Skeletal muscle tissue (tissue), 4 donors: ENCODE data around the gene PLOD1. TPM values are rescaled to one million over a fixed set of nuclear protein-coding genes. Genes with fewer than 3 reads are reported as not detected.
A peak's percentile ranks its signal among the peaks of the same experiment; 100 is the strongest.
"Not testable (repeated sequence)": the region's sequence is repeated elsewhere in the genome, so short reads cannot be mapped to it uniquely, and the experiment has no call there.

Source experiments
- H3K27ac ChIP-seq: one replicate; pipeline ENCODE4 v1.7.0; 2013; ENCODE audit warnings: mild to moderate bottlenecking, low read depth, low read length, inconsistent platforms
- H3K27me3 ChIP-seq, 3 donors: one replicate each; pipeline ENCODE4 v1.7.0; 2013; ENCODE audit warnings: low read length in 3 of 3; ENCODE audit not compliant: control insufficient read depth in 3 of 3, insufficient read depth in 3 of 3
- H3K36me3 ChIP-seq, 3 donors: one replicate each; pipeline ENCODE4 v1.7.0; 2013; ENCODE audit warnings: low read length in 3 of 3; ENCODE audit not compliant: control insufficient read depth in 3 of 3, insufficient read depth in 3 of 3
- H3K4me1 ChIP-seq, 3 donors: one replicate each; pipeline ENCODE4 v1.7.0; 2013; ENCODE audit warnings: low read length in 3 of 3, mild to moderate bottlenecking in 3 of 3; ENCODE audit not compliant: control insufficient read depth in 3 of 3, insufficient read depth in 3 of 3
- H3K4me3 ChIP-seq, 3 donors: one replicate each; pipeline ENCODE4 v1.7.0; 2013; ENCODE audit warnings: low read length in 3 of 3
- H3K9ac ChIP-seq, 3 donors: one replicate each; pipeline ENCODE4 v1.7.0; 2013; ENCODE audit warnings: low read length in 3 of 3, mild to moderate bottlenecking in 3 of 3, moderate library complexity in 2 of 3, low read depth in 1 of 3
- H3K9me3 ChIP-seq, 3 donors: one replicate each; pipeline ENCODE4 v1.7.0; 2013; ENCODE audit warnings: low read length in 3 of 3; ENCODE audit not compliant: control insufficient read depth in 3 of 3
- total RNA-seq: library from RNA; depleted of rRNA; stranded (reverse); fragments of >200 nt; gene quantifications from one replicate; pipeline ENCODE4 v1.2.3, GENCODE V29; 2014
- donor health status: Osteomylitis.

PLOD1 gene
- total RNA-seq, 1 donor from 2014 or later: 97.6 TPM

- Histone ChIP-seq H3K27ac (no peak overlapping the region), H3K36me3 (no peaks in the 10 kb centered on the region), H3K9ac (no peak overlapping the region), H3K4me3 (no peak overlapping the region), H3K9me3 (no peaks in the 10 kb centered on the region), H3K4me1 (peaks cover 0 to 5% (median 0%) of the 10 kb centered on the region in 3 donors), H3K27me3 (peaks cover 19 to 28% (median 23%) of the 10 kb centered on the region in 3 donors)
These were observed 36.3 kb upstream of the PLOD1 start for GRCh38 chr1:11898086-11898785.

GRCh38 chr1:11898831-11899467 is 35.6 kb upstream of the PLOD1 start:
- Histone ChIP-seq H3K36me3 (no peaks in the 10 kb centered on the region), H3K27me3 (peaks cover 19 to 28% (median 23%) of the 10 kb centered on the region in 3 donors), H3K9me3 (no peaks in the 10 kb centered on the region), H3K27ac (no peak overlapping the region), H3K4me3 (no peak overlapping the region), H3K4me1 (peaks cover 0 to 1% (median 0%) of the 10 kb centered on the region in 3 donors), H3K9ac (no peak overlapping the region)

DNA sequence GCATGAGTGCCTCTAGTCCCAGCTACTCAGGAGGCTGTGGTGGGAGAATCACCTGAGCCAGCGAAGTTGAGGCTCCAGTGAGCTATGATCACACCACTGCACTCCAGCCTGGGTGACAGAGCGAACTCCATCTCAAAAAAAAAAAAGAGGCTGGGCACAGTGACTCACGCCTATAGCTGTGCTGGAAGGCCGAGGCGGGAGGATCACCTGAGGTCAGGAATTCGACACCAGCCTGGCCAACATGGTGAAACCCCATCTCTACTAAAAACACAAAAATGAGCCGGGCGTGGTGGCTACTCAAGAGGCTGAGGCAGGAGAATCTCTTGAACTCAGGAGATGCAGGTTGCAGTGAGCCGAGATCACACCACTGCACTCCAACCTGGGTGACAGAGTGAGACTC is 33.1 kb upstream of the PLOD1 start:
- H3K4me3 ChIP-seq, H3K27ac ChIP-seq, H3K36me3 ChIP-seq, H3K4me1 ChIP-seq, H3K9me3 ChIP-seq: not testable (repeated sequence)
- H3K27me3 ChIP-seq: peaks cover 16 to 22% (median 19%) of the 10 kb centered on the region in 3 donors
- peak overlapping the region in 1 of 3 donors; percentile 25 for H3K9ac ChIP-seq

- H3K36me3 ChIP-seq: no peaks in the 10 kb centered on the region
- H3K9me3 ChIP-seq: no peaks in the 10 kb centered on the region
- H3K27ac ChIP-seq: no peak overlapping the region
- H3K9ac ChIP-seq: no peak overlapping the region
- no peak overlapping the region for H3K4me3 ChIP-seq
- peaks cover 10 to 13% (median 11%) of the 10 kb centered on the region in 3 donors for H3K27me3 ChIP-seq
- no peaks in the 10 kb centered on the region for H3K4me1 ChIP-seq
These were observed 31.3 kb upstream of the PLOD1 start for GRCh38 chr1:11903210-11903609.

DNA sequence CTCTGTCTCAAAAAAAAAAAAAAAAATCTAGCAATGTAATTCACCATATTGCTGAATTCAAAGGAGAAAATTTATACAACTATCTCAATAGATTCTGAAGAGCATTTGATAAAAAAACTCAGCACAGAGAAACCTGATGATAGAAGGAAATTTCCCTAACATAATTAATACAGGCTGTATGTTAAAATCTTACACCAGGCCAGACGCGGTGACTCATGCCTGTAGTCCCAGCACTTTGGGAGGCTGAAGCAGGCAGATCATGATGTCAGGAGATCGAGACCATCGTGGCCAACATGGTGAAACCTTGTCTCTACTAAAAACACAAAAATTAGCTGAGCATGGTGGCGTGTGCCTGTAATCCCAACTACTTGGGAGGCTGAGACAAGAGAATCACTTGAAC is 30.4 kb upstream of the PLOD1 start:
- not testable (repeated sequence) for H3K9me3 ChIP-seq, H3K4me1 ChIP-seq, H3K4me3 ChIP-seq, H3K27ac ChIP-seq, H3K36me3 ChIP-seq, H3K9ac ChIP-seq, H3K27me3 ChIP-seq

DNA sequence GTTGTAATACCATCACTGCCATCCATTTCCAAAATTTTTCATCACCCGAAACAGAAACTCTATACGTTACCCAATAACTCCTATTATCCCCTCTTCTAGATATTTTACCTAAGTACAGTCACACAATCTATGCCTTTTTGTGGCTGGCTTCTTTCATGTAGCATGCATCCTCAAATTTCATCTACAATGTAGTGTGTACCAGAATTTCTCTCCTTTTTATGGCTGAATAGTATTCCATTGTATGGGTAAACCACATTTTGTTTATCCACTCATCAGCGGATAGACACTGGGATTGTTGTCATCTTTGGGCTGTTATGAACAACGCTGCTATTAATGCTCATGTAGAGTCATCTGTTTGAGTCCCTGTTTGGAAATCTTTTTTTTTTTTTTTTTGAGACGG is 29.5 kb upstream of the PLOD1 start:
- H3K27me3 ChIP-seq: no peaks in the 10 kb centered on the region
- no peak overlapping the region for H3K9ac ChIP-seq
- no peak overlapping the region for H3K4me3 ChIP-seq
- peaks cover 0 to 4% (median 2%) of the 10 kb centered on the region in 3 donors for H3K4me1 ChIP-seq
- no peak overlapping the region for H3K27ac ChIP-seq
- H3K36me3 ChIP-seq: no peaks in the 10 kb centered on the region
- H3K9me3 ChIP-seq: no peaks in the 10 kb centered on the region

DNA sequence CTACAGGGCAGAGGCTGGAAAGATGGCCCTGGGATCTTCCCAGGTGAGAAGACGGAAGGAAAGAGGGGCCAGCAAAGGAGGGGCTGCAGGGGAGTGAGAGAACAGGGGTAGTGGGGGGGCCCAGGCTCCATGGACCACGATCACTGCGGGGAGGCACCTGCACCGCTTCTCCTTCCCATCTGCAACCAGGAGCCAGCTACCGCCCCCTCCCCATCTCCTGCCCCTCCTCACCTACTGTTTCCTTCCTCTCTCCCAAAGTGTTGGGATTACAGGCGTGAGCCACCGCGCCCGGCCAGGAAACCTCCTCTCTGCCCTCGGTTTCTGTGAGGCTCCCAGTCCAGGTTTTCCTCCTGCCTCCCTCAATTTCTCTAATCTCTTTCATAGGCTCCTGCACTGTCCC is 27.6 kb upstream of the PLOD1 start:
- no peak overlapping the region for H3K9ac ChIP-seq
- H3K4me1 ChIP-seq: peaks cover 0 to 4% (median 2%) of the 10 kb centered on the region in 3 donors

GRCh38 chr1:11907275-11908094 is 27.0 kb upstream of the PLOD1 start:
- Histone ChIP-seq H3K4me1 (peaks cover 0 to 4% (median 2%) of the 10 kb centered on the region in 3 donors), H3K9ac (peak overlapping the region; percentile 93 to 95 (median 95)), H3K4me3 (peak overlapping the region in 1 of 3 donors; percentile 89), H3K27me3 (no peaks in the 10 kb centered on the region), H3K9me3 (no peaks in the 10 kb centered on the region), H3K36me3 (no peaks in the 10 kb centered on the region), H3K27ac (peak overlapping the region; percentile 89)

More for the DNA sequence above, 27.6 kb upstream of the PLOD1 start:
- H3K27me3 ChIP-seq: no peaks in the 10 kb centered on the region
- no peaks in the 10 kb centered on the region for H3K36me3 ChIP-seq
- no peak overlapping the region for H3K4me3 ChIP-seq
- no peak overlapping the region for H3K27ac ChIP-seq
- H3K9me3 ChIP-seq: no peaks in the 10 kb centered on the region

DNA sequence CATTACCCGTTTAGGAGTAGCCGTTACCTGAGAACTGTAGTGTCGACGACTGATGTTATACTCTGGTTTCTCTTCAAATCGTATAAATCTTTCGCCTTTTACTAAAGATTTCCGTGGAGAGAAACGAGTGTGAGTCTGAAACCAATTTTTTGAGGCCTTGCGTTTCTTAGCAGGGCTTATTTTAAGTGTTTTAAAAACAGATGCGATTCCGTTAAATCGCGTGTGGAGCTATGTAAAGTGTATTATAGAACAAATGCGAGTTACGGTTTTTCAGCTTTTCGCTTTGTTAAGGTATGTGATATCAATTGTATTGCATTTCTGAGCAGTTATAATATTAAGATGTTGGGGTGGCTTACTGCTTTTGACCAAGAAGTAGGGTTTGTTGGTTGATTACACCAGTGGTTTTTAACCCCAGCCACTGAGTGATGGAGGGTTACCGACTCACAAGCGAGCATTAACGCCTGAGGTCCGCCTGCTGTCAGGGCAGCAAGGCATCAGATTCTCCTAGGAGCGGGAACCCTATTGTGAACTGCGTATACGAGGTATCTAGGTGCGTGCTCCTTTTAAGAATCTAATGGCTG is 26.3 kb upstream of the PLOD1 start:
- Histone ChIP-seq H3K9ac (peak overlapping the region; percentile 93 to 95 (median 95)), H3K4me3 (peak overlapping the region; percentile 83 to 92 (median 89))

More for the DNA sequence above, 26.3 kb upstream of the PLOD1 start:
- Histone ChIP-seq H3K27ac (peak overlapping the region; percentile 89), H3K36me3 (no peaks in the 10 kb centered on the region), H3K9me3 (no peaks in the 10 kb centered on the region), H3K4me1 (peaks cover 0 to 4% (median 2%) of the 10 kb centered on the region in 3 donors), H3K27me3 (no peaks in the 10 kb centered on the region)
